B cell (primary cell): Measurements from ENCODE around the gene DNM1L. TPM values are rescaled to one million over a fixed set of nuclear protein-coding genes. Genes with fewer than 3 reads are reported as not detected.

Experiments used
- ATAC-seq: fragments of 200-7000 bp; cut with Tn5 transposase; one replicate; pipeline ENCODE4 v1.10.0; 2021; ENCODE audit warnings: low read depth, mild to moderate bottlenecking, moderate number of reproducible peaks, moderate library complexity
- CTCF ChIA-PET: fragments of 350-600 bp; sonication (Branson Sonifier 250); formaldehyde crosslinking; loops from one replicate; lab custom pipeline; 2021; ENCODE audit warnings: antibody characterized with exemption, inconsistent platforms; lab: Charles Lee
- POLR2A ChIA-PET: fragments of 350-600 bp; sonication (Branson Sonifier 250); formaldehyde crosslinking; loops from one replicate; lab custom pipeline; 2021; ENCODE audit warnings: antibody characterized with exemption; lab: Charles Lee
- DNase-seq: peaks from one replicate; pipeline ENCODE4 v3.0.0; 2013
- H2AFZ ChIP-seq: 2 replicates; pipeline ENCODE4 v1.6.1; 2012; ENCODE audit warnings: mild to moderate bottlenecking, low read depth, low read length; ENCODE audit not compliant: insufficient read depth, poor library complexity, severe bottlenecking
- H3K27ac ChIP-seq, 2 donors: 1 replicate in 1 of 2; 2 replicates in 1 of 2; pipeline ENCODE4 v1.5.1; 2012 to 2013; ENCODE audit warnings: low read length in 2 of 2, mild to moderate bottlenecking in 2 of 2, moderate library complexity in 1 of 2
- H3K27me3 ChIP-seq, 4 experiments: fragments of 200-600 bp in 1 of 4; sonication (generic) in 1 of 4; replicated peaks in 1 of 4; 1 replicate in 2 of 4; 2 replicates in 2 of 4; pipeline versions ENCODE4 v1.6.1 to v1.7.0; 2013 to 2016; ENCODE audit warnings: low read length in 3 of 4, mild to moderate bottlenecking in 2 of 4, mixed read lengths in 1 of 4, moderate library complexity in 1 of 4; ENCODE audit not compliant: insufficient read depth in 4 of 4, control insufficient read depth in 3 of 4; ENCODE audit errors: control extremely low read depth in 1 of 4
- H3K36me3 ChIP-seq, 2 experiments: replicated peaks in 1 of 2; 1 replicate in 1 of 2; 2 replicates in 1 of 2; pipeline versions ENCODE4 v1.6.1 to v1.7.1; 2013; ENCODE audit warnings: low read length in 1 of 2; ENCODE audit not compliant: insufficient read depth in 2 of 2, control insufficient read depth in 1 of 2; ENCODE audit errors: control extremely low read depth in 1 of 2, extremely low read depth in 1 of 2
- H3K4me1 ChIP-seq, 2 donors: fragments of 200-600 bp in 1 of 2; sonication (generic) in 1 of 2; 1 replicate in 1 of 2; 2 replicates in 1 of 2; pipeline versions ENCODE4 v1.5.1 to v1.6.1; 2013 to 2017; ENCODE audit warnings: low read length in 2 of 2; ENCODE audit not compliant: control insufficient read depth in 2 of 2, insufficient read depth in 2 of 2
- H3K4me2 ChIP-seq: replicated peaks from 2 replicates; pipeline ENCODE3; 2012; ENCODE audit warnings: mild to moderate bottlenecking, low read depth, low read length; ENCODE audit not compliant: poor library complexity, severe bottlenecking
- H3K4me3 ChIP-seq, 5 experiments: fragments of 200-600 bp in 1 of 5; sonication (generic) in 1 of 5; 1 replicate in 3 of 5; 2 replicates in 2 of 5; pipeline versions ENCODE4 v1.5.1 to v1.7.0; 2011 to 2016; ENCODE audit warnings: low read length in 4 of 5, mild to moderate bottlenecking in 4 of 5, low read depth in 2 of 5, control low read depth in 1 of 5, moderate library complexity in 1 of 5; ENCODE audit not compliant: insufficient read depth in 1 of 5; ENCODE audit errors: control extremely low read depth in 1 of 5, extremely low read depth in 1 of 5
- H3K79me2 ChIP-seq: fragments of 200-600 bp; sonication (generic); one replicate; pipeline ENCODE4 v1.6.0; 2016; ENCODE audit warnings: low read length; ENCODE audit not compliant: control insufficient read depth, insufficient read depth
- H3K9ac ChIP-seq: fragments of 200-600 bp; sonication (generic); 2 replicates; pipeline ENCODE4 v1.6.1; 2017; ENCODE audit warnings: mild to moderate bottlenecking, low read length, moderate library complexity
- H3K9me3 ChIP-seq, 3 donors: one replicate each; pipeline versions ENCODE4 v1.6.1 to v1.7.1; 2013; ENCODE audit warnings: low read length in 2 of 3; ENCODE audit not compliant: control insufficient read depth in 2 of 3, insufficient read depth in 1 of 3; ENCODE audit errors: control extremely low read depth in 1 of 3
- H4K20me1 ChIP-seq: 2 replicates; pipeline ENCODE4 v1.6.0; 2012; ENCODE audit warnings: mild to moderate bottlenecking, low read length; ENCODE audit not compliant: insufficient read depth, control insufficient read depth, poor library complexity, severe bottlenecking
- H3K27ac Mint-ChIP-seq: one replicate; pipeline ENCODE4 v1.8.0; 2021; ENCODE audit warnings: mixed read lengths
- H3K27me3 Mint-ChIP-seq: one replicate; pipeline ENCODE4 v1.8.0; 2021; ENCODE audit warnings: mixed read lengths
- H3K4me1 Mint-ChIP-seq: one replicate; pipeline ENCODE4 v1.8.0; 2021; ENCODE audit warnings: mixed read lengths
- H3K4me3 Mint-ChIP-seq: one replicate; pipeline ENCODE4 v1.8.0; 2021; ENCODE audit warnings: mixed read lengths
- H3K9me3 Mint-ChIP-seq: one replicate; pipeline ENCODE4 v1.8.0; 2022; ENCODE audit warnings: mixed read lengths; ENCODE audit not compliant: insufficient read depth
- EZH2 ChIP-seq: IDR thresholded peaks from 2 replicates; pipeline ENCODE4 v1.6.1; 2012; ENCODE audit warnings: borderline replicate concordance, low read depth, mild to moderate bottlenecking, moderate library complexity, low read length; ENCODE audit not compliant: insufficient read depth, poor library complexity, severe bottlenecking
- WGBS: methylation state at CpG from one replicate; pipeline ENCODE4 v1.1.5; 2013; ENCODE audit warnings: missing lambda C conversion rate; ENCODE audit not compliant: insufficient coverage; 5-methylcytosine and 5-hydroxymethylcytosine counted together
- intact Hi-C: fragments of 100-400 bp; cut with micrococcal nuclease; formaldehyde crosslinking; loops from one replicate; pipeline ENCODE4 v1.10.0; 2022
- polyA plus RNA-seq: library from polyadenylated mRNA; depleted of rRNA; stranded (reverse); fragments of >200 nt; gene quantifications from 2 replicates; pipeline ENCODE4 v1.2.3, GENCODE V29; 2012
- total RNA-seq, 2 donors: library from RNA; stranded (reverse); fragments of 120-200 nt in 1 of 2; gene quantifications; 1 replicate in 1 of 2; 2 replicates in 1 of 2; pipeline versions ENCODE4 v1.2.3 to v1.2.4, GENCODE V29; 2013 to 2022
- TF ChIP-seq, protein P1 (sequence below): fragments of 200-600 bp; IDR thresholded peaks from one replicate; pipeline ENCODE4 v1.8.0; 2022; ENCODE audit warnings: antibody characterized with exemption, mild to moderate bottlenecking

DNM1L gene
- total and polyA plus RNA-seq, 2 donors (not counting 1 experiment from before 2014, with no cell fraction given), result 23.3 to 74.2 TPM

DNA sequence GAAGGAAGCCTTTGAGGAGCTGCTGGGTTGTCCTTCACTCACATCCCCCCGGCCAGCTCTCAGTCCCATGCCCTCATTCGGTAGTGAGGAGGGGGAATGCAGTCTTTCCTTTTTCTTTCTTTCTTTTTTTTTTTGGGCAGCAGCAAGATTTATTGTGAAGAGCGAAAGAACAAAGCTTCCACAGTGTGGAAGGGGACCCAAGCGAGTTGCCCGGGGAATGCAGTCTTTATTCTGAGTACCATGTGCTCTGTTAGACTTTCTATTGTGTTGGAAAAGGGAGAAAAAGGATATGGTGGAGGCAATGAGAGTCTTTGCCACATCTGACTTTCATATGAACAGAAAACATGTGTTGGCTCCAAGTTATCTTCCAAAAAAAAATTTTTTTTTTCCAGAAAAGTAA, 106.5 kb downstream of the DNM1L start:
- ATAC-seq, result no peak
- H2AFZ ChIP-seq, result no peak overlapping the region
- Mint-ChIP-seq H3K27ac (no peak overlapping the region), H3K4me1 (no peaks in the 10 kb centered on the region), H3K9me3 (no peaks in the 10 kb centered on the region), H3K4me3 (no peak overlapping the region), H3K27me3 (peaks cover 16% of the 10 kb centered on the region)
- H3K9me3 ChIP-seq, result no peaks in the 10 kb centered on the region
- no peaks in the 10 kb centered on the region for H3K27me3 ChIP-seq
- H3K4me3 ChIP-seq, result no peak overlapping the region
- WGBS, result 83% methylated on average over 2 of the region's 5 CpGs
- no peaks in the 10 kb centered on the region for H3K4me1 ChIP-seq
- no peak overlapping the region for H3K27ac ChIP-seq
- CTCF ChIA-PET, result no interaction called here
- DNase-seq, result no peak
- no peaks in the 10 kb centered on the region for H3K79me2 ChIP-seq
- no peak overlapping the region for H3K9ac ChIP-seq
- no peak overlapping the region for H3K4me2 ChIP-seq
- intact Hi-C loops, result no loop called here
- POLR2A ChIA-PET, result no interaction called here
- H3K36me3 ChIP-seq, result no peaks in the 10 kb centered on the region
- TF ChIP-seq EZH2, result no peak
- TF ChIP-seq, protein P1, sequence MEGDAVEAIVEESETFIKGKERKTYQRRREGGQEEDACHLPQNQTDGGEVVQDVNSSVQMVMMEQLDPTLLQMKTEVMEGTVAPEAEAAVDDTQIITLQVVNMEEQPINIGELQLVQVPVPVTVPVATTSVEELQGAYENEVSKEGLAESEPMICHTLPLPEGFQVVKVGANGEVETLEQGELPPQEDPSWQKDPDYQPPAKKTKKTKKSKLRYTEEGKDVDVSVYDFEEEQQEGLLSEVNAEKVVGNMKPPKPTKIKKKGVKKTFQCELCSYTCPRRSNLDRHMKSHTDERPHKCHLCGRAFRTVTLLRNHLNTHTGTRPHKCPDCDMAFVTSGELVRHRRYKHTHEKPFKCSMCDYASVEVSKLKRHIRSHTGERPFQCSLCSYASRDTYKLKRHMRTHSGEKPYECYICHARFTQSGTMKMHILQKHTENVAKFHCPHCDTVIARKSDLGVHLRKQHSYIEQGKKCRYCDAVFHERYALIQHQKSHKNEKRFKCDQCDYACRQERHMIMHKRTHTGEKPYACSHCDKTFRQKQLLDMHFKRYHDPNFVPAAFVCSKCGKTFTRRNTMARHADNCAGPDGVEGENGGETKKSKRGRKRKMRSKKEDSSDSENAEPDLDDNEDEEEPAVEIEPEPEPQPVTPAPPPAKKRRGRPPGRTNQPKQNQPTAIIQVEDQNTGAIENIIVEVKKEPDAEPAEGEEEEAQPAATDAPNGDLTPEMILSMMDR, result no peak
- H4K20me1 ChIP-seq, result no peaks in the 10 kb centered on the region

DNA sequence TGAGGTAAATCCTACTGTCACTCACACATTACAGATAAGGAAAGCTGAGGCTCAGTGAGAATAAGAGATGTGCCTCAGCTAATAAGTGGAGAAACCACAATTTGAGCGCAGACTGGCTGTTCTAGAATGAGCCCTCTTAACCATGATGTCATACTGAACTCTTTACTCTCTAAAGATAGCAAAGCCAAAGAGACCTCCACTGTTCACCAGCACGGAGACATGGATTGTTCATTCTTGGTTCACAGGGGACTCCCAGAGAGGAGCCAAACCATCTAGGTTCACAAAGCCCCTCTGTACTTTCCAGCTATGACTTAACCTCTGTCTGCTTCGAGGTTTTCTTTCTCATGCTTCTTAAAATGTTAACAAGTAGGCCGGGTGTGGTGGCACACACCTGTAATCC, 109.3 kb downstream of the DNM1L start:
- H3K27me3 Mint-ChIP-seq, result peaks cover 16% of the 10 kb centered on the region
- no peak for DNase-seq
- ChIA-PET POLR2A (no interaction called here), CTCF (no interaction called here)
- no peaks in the 10 kb centered on the region for H3K4me1 ChIP-seq
- no peak for ATAC-seq
- no peaks in the 10 kb centered on the region for H4K20me1 ChIP-seq
- no peak overlapping the region for H3K9ac ChIP-seq
- no peaks in the 10 kb centered on the region for H3K79me2 ChIP-seq
- no peaks in the 10 kb centered on the region for H3K36me3 ChIP-seq
- no peak overlapping the region for H2AFZ ChIP-seq
- H3K4me2 ChIP-seq, result no peak overlapping the region
- no peak overlapping the region for H3K27ac Mint-ChIP-seq
- 74% methylated on average over 3 of the region's 4 CpGs for WGBS
- no peaks in the 10 kb centered on the region for H3K9me3 Mint-ChIP-seq
- H3K4me3 Mint-ChIP-seq, result no peak overlapping the region
- intact Hi-C loops, result no loop called here
- TF ChIP-seq, protein P1, result no peak
- TF ChIP-seq EZH2, result no peak
- no peaks in the 10 kb centered on the region for H3K4me1 Mint-ChIP-seq
- no peak overlapping the region for H3K4me3 ChIP-seq
- no peaks in the 10 kb centered on the region for H3K27me3 ChIP-seq
- H3K9me3 ChIP-seq, result no peaks in the 10 kb centered on the region
- no peak overlapping the region for H3K27ac ChIP-seq
